ENCODE data around the gene UNC45B.

UNC45B gene

DNA sequence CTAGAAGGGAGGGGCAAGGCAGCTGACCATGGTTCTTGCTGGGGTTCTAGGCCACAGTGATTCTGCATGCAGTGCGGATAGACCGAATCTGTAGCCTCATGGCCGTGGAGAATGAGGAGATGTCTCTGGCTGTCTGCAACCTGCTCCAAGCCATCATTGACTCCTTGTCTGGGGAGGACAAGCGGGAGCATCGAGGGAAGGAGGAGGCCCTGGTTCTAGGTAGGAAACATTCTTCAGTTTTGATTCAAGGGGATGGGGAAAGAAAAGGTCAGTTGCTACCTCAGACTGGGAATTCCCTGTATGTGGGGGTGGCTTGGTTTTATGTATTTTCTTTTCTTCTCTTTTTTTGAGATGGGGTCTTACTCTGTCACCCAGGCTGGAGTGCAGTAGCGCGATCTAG, 7.6 kb downstream of the UNC45B start:
- TF ChIP-seq, protein P1, sequence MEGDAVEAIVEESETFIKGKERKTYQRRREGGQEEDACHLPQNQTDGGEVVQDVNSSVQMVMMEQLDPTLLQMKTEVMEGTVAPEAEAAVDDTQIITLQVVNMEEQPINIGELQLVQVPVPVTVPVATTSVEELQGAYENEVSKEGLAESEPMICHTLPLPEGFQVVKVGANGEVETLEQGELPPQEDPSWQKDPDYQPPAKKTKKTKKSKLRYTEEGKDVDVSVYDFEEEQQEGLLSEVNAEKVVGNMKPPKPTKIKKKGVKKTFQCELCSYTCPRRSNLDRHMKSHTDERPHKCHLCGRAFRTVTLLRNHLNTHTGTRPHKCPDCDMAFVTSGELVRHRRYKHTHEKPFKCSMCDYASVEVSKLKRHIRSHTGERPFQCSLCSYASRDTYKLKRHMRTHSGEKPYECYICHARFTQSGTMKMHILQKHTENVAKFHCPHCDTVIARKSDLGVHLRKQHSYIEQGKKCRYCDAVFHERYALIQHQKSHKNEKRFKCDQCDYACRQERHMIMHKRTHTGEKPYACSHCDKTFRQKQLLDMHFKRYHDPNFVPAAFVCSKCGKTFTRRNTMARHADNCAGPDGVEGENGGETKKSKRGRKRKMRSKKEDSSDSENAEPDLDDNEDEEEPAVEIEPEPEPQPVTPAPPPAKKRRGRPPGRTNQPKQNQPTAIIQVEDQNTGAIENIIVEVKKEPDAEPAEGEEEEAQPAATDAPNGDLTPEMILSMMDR (IDR thresholded peaks at IDR 0.05; ENCODE audit: low read depth, low read length): no peak

DNA sequence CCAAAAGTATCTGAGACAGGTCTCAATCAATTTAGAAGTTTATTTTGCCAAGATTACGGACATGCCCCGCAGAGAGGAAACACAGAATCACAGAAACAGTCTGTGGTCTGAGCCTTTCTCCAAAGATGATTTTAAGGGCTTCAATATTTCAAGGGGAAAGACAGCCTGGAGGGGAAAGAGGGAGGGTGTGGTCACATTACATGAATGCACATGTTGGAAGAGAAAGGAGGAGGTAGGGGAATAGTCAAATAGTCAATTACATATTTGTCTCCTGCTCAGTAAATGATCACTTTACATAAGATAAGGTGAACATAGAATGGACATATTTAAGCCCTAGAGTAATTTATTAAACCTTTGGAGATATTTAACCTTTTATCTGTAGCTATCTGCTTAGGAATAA, 12.3 kb downstream of the UNC45B start:
- TF ChIP-seq, protein P1 (IDR thresholded peaks at IDR 0.05; ENCODE audit: low read depth, low read length): no peak
- Histone ChIP-seq H3K36me3 (no peaks in the 10 kb centered on the region), H3K4me3 (ENCODE audit: low read depth, low read length) (no peak overlapping the region), H3K9me3 (ENCODE audit: severe bottlenecking) (peaks cover 3% of the 10 kb centered on the region), H3K27me3 (ENCODE audit: insufficient read depth, low read depth, severe bottlenecking) (peaks cover 61% of the 10 kb centered on the region), H3K27ac (no peak overlapping the region)
- no peak for DNase-seq

More for the DNA sequence above, 7.6 kb downstream of the UNC45B start:
- Histone ChIP-seq H3K36me3 (no peaks in the 10 kb centered on the region), H3K4me3 (ENCODE audit: low read depth, low read length) (no peak overlapping the region), H3K9me3 (ENCODE audit: severe bottlenecking) (no peaks in the 10 kb centered on the region), H3K27ac (no peak overlapping the region), H3K27me3 (ENCODE audit: insufficient read depth, low read depth, severe bottlenecking) (peaks cover 21% of the 10 kb centered on the region)
- DNase-seq: no peak

DNA sequence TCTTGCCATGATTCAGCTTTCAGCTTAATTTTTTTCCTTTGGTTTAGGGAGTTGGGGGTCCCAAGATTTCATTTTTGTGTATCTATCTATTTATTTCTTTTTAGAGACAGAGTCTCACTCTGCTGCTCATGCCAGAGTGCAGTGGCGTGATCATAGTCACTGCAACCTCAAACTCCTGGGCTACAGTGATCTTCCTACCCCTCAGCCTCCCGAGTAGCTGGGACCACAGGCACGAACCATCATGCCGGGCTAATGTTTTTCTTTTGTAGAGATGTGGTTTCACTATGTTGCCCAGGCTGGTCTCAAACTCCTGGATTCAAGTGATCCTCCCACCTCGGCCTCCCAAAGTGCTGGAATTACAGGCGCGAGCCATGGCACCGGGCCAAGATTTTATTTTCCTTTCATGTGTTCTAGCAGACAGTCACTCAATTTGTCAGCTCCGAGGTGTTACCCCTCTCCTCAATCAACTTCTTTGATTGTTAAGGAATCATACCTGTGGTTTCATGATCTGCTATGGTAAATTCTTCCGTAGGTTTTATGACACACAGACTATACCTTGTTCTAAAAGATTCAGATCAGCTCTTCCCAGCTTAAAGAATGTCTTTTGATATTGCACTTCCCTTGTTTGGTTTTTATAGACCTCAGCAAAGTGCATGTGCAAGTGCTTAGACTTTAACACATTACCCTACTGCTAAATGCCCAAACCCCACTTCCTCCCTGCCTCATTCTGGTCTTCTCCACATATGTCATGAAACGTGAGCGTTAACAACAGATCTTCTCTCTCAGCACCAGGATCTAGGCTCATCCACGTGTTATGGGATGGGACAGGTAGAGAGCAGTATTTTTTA, 13.0 kb downstream of the UNC45B start:
- H3K4me3 ChIP-seq (ENCODE audit: low read depth, low read length): no peak overlapping the region
- H3K9me3 ChIP-seq (ENCODE audit: severe bottlenecking): peaks cover 3% of the 10 kb centered on the region
- H3K36me3 ChIP-seq: no peaks in the 10 kb centered on the region
- no peak overlapping the region for H3K27ac ChIP-seq
- DNase-seq: no peak
- H3K27me3 ChIP-seq (ENCODE audit: insufficient read depth, low read depth, severe bottlenecking): peaks cover 68% of the 10 kb centered on the region
- TF ChIP-seq, protein P1 (IDR thresholded peaks at IDR 0.05; ENCODE audit: low read depth, low read length): no peak

DNA sequence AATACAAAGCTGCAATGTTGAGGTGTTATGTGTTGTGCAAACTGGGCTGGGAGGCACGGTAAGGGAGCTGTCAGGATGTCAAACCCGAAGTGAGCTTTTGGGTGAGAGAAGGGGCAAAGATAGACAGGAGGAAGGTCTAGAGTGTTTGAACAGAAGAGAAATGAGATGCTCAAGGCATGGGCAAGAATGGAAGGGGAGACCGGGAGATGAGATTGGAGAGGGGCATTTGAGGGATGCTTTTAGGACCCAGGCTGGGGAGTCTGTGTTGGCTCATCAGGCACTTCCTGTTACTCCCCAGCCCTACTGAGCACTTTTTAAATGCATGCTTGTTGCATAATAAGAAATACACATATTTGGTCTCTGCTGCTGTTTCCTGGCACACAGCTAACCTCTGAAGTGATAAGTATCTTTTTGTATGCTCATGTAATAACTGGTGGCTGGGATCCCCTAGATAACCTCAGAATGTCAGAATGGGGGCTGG, 13.7 kb downstream of the UNC45B start:
- peaks cover 3% of the 10 kb centered on the region for H3K9me3 ChIP-seq (ENCODE audit: severe bottlenecking)
- H3K36me3 ChIP-seq: no peaks in the 10 kb centered on the region
- no peak overlapping the region for H3K4me3 ChIP-seq (ENCODE audit: low read depth, low read length)
- TF ChIP-seq, protein P1 (IDR thresholded peaks at IDR 0.05; ENCODE audit: low read depth, low read length): no peak
- DNase-seq: no peak
- peaks cover 72% of the 10 kb centered on the region for H3K27me3 ChIP-seq (ENCODE audit: insufficient read depth, low read depth, severe bottlenecking)
- no peak overlapping the region for H3K27ac ChIP-seq

DNA sequence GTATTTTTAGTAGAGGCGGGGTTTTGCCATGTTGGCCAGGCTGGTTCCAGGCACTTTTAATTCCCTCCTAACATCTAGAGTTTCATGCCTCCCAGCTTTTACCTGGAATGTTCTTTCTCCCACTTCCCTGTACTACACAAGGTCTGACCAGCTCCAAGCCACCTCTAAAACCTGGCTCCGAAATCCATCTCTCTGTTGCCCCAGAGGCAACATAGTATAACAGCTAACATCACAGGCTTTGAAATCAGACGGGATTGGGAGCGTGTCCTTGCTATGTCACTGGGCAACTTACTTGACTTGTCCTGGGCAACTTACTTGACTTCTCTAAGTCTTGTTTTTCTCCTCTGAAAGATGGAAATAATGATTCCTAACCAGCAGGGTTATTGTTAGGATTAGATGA, 15.1 kb downstream of the UNC45B start:
- Histone ChIP-seq H3K27me3 (ENCODE audit: insufficient read depth, low read depth, severe bottlenecking) (peaks cover 81% of the 10 kb centered on the region), H3K4me3 (ENCODE audit: low read depth, low read length) (no peak overlapping the region), H3K36me3 (no peaks in the 10 kb centered on the region), H3K27ac (no peak overlapping the region), H3K9me3 (ENCODE audit: severe bottlenecking) (peaks cover 3% of the 10 kb centered on the region)
- TF ChIP-seq, protein P1 (IDR thresholded peaks at IDR 0.05; ENCODE audit: low read depth, low read length): no peak
- DNase-seq: no peak
